Activated T-cell treated with anti-CD3 and anti-CD28 coated beads, Interleukin-2, amount 50 U/mL, for 4 hours (primary cell): Measurements from ENCODE around the gene ULBP2. TPM values are rescaled to one million over a fixed set of nuclear protein-coding genes. Genes with fewer than 3 reads are reported as not detected.

Experiments used
- ATAC-seq, 2 donors: fragments of 200-7000 bp; cut with Tn5 transposase; one replicate each; pipeline ENCODE4 v1.10.0; 2021
- DNase-seq: peaks from one replicate; pipeline ENCODE4 v3.0.0-alpha.2; 2020
- H3K27me3 Mint-ChIP-seq: one replicate; pipeline ENCODE4 v1.8.0; 2021; ENCODE audit warnings: low read depth, mixed read lengths
- H3K36me3 Mint-ChIP-seq: one replicate; pipeline ENCODE4 v1.8.0; 2022; ENCODE audit warnings: mixed read lengths; ENCODE audit not compliant: insufficient read depth
- H3K4me1 Mint-ChIP-seq: one replicate; pipeline ENCODE4 v1.8.0; 2021; ENCODE audit warnings: low read depth, mixed read lengths
- H3K4me3 Mint-ChIP-seq: one replicate; pipeline ENCODE4 v1.8.0; 2021; ENCODE audit warnings: mild to moderate bottlenecking, moderate library complexity, mixed read lengths
- H3K9me3 Mint-ChIP-seq: one replicate; pipeline ENCODE4 v1.8.0; 2021; ENCODE audit warnings: mixed read lengths
- total RNA-seq, 3 donors: library from RNA; stranded (reverse); gene quantifications; one replicate each; pipeline ENCODE4 v1.2.1, GENCODE V29; 2021

Gene ULBP2
- under 1 TPM; 0.43 to 0.87 (median 0.51) TPM for total RNA-seq

DNA sequence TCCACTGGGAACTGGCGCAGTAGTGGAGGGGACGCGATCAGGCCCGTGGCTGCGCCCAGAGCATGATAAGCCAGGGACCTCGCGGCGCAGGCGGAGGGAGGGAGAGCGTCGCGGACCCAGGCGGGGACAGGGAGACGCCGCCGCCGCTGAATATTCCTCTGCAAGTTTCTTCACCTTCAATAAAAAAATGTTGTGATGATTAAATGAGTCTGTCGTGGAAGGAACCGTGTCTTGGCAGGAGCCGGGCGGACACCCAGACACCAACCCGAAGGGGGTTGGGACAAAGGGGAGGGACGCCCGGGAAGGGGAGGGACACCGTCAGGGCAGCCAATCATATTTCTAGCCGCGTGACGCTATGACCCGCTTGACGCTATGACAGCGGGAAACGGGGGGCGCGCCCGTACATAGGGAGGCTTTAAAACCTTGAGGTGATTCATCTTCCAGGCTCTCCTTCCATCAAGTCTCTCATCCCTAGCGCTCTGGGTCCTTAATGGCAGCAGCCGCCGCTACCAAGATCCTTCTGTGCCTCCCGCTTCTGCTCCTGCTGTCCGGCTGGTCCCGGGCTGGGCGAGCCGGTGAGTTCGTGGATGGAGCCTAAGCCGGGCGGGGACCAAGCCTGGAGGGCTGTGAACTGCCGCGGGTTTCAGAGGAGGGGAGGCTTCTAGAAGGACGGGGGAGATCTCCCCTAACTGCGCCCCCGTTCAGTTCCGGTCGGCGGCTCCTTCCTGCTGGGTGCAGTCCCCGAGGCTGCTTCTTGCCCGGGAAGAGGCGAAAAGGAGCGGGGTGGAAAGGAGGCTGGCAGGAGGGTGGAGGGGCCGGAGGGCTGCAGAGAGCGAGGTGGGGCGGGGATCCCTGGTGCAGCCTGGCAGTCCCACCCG, at the start of gene ULBP2:
Gene ULBP2 (plus strand): TSS at position 432 of the 878 bp plus-strand sequence. CDS start 59 bp downstream, at position 491.
- Mint-ChIP-seq H3K4me1 (peaks cover 27% of the 10 kb centered on the region), H3K9me3 (no peaks in the 10 kb centered on the region), H3K27me3 (peaks cover 45% of the 10 kb centered on the region), H3K4me3 (peak within 1 kb of the TSS; percentile 87), H3K36me3 (peaks cover 2% of the 10 kb centered on the region)
- DNase-seq: peak; percentile 92
- ATAC-seq: peak; percentile 91

DNA sequence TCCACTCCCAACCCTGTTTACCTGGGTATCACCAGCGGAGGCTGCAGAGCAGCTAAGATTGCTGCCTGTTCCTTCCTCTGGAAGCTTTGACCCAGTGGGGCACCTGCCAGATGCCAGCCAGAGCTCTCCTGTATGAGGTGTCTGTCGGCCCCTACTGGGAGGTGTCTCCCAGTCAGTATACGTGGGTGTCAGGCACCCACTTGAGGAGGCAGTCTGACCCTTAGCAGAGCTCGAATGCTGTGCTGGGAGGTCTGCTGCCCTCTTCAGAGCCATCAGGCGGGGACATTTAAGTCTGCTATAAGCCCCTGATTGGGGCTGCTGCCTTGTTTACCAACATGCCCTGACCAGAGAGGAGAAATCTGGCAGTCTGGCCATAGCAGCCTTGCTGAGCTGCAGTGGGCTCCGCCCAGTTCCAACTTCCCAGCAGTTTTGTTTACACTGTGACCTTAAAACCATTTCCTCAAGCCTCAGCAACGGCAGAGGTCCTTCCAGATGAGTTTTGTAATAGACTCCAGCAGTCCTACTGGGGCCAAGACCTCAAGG, 46.7 kb upstream of the ULBP2 start:
- Mint-ChIP-seq H3K4me3 (no peak overlapping the region), H3K9me3 (no peaks in the 10 kb centered on the region), H3K36me3 (no peaks in the 10 kb centered on the region), H3K27me3 (peaks cover 5% of the 10 kb centered on the region), H3K4me1 (peaks cover 15% of the 10 kb centered on the region)
- DNase-seq: no peak
- no peak for ATAC-seq

DNA sequence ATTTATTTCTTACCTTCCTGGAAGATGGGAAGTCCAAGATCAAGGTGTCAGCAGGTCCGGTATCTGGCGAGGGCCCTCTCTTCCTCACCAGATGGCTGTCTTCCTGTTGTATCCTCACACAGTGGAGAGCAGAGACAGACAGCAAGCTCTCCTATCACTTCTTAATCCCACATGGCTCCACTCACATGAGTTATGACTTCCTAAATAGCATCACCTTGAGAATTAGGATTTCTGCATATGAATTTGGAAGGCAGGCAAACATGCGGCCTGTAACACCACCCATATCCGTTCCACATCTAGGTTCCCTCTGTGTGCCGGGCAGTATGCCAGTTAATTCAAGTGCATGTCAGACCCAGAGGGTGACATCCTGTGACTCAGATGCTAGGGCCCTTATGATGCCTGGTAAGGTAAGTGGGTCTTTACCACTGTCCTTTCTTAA, 46.0 kb upstream of the ULBP2 start:
- ATAC-seq (peak; percentile 78 to 88), DNase-seq (no peak)
- H3K4me1 Mint-ChIP-seq: peaks cover 15% of the 10 kb centered on the region
- peaks cover 5% of the 10 kb centered on the region for H3K27me3 Mint-ChIP-seq
- H3K36me3 Mint-ChIP-seq: no peaks in the 10 kb centered on the region
- no peaks in the 10 kb centered on the region for H3K9me3 Mint-ChIP-seq
- no peak overlapping the region for H3K4me3 Mint-ChIP-seq

DNA sequence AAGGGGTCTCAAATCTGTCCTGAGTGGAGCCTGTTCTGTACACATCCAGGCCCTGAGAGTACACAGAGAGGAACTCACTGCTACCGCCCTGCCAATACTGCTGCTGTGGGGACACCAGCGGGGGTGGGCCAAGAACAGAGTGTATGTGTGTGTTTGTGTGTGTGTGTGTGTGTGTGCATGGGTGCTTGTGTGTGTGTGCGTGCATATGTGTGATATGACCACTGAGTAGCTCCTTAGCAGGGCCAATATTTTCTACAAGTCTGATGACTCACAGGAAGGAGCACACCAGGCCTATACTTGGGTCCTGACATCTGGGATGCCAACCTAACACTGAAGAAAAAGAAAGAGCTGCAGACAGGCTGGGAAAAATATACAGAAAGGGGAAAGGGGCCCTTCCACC, 45.3 kb upstream of the ULBP2 start:
- DNase-seq (no peak), ATAC-seq (peak in 1 of 2 donors; percentile 25)
- Mint-ChIP-seq H3K9me3 (no peaks in the 10 kb centered on the region), H3K36me3 (no peaks in the 10 kb centered on the region), H3K27me3 (peaks cover 5% of the 10 kb centered on the region), H3K4me1 (peaks cover 15% of the 10 kb centered on the region), H3K4me3 (no peak overlapping the region)

DNA sequence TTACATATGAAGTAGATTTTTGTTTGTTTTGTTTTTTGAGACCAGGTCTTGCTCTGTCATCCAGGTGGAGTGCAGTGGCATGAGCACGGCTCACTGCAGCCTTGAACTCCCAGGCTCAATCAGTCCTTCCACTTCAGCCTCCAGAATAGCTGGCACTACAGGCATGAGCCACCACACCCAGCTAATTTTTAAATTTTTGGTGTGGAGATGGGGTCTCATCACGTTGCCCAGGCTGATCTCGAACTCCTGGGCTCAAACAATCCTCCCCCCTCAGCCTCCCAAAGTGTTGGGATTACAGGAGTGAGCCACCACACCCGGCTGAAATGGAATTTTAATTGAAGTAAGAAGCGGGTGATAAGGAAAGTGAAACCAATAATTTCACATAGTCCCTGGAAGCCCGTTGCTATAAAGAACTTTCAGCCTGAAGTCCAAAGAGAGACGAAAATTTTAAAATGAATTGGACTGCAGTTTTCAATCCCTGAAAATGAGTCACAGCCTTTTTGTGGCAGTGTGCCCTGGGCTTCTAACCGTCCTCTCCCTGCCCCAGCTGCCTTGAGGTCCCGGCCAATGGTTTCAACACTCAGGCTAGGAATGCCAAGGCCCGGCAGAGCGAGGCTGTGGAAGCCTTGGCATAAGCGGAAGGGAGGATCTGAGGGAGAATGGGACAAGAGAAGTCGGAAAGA, 44.7 kb upstream of the ULBP2 start:
- ATAC-seq: no peak
- Mint-ChIP-seq H3K4me1 (peaks cover 15% of the 10 kb centered on the region), H3K4me3 (no peak overlapping the region)

DNA sequence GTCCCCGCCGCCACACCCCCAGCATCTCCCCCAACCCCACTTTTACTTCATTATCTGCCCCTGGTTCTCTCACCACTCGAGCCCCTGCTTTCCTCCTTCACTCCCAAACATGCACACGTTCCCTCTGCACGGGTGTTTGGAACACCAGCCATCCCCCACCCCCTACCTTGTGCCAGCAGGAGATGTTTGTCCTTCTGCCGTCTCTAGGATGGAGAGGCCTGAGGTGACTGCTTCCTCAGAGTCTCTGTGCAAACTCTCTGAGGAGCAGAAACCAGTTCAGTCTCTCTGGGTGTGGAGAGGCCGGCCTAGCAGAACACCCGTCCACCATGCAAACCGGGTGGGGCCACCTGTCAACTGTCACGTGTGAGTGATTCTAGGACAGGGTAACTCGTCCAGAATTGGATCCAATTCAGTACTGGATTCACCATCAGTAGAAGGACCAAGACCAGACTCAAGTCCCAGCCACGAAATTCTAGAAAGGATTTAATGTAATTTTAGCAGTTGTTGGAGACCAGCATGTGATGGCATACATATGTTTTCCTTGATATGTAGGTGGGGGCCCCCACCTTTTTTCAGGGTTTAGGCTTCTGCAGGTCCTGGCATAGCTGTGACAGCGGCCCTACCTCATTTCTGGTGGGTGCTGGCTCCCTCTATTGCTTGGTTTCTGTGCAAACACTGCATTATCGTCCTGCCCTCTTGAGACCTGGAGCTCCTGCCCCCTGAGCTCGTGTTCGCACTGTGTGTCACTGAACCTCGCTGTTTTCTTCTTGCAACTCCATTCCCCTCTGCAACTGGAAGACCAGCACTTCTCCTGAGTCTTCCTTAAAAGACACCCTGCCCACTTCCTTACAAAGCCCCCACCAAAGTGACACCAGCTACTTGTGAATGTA, 43.7 kb upstream of the ULBP2 start, which contains the start of gene RAET1E:
Gene RAET1E (minus strand): TSS at position 259 of the 890 bp plus-strand sequence. CDS start 7,212 bp downstream, outside the sequence.
- peaks cover 11% of the 10 kb centered on the region for H3K27me3 Mint-ChIP-seq
- H3K4me3 Mint-ChIP-seq: peak within 1 kb of the TSS; percentile 51
- no peak for ATAC-seq
- no peaks in the 10 kb centered on the region for H3K9me3 Mint-ChIP-seq
- H3K4me1 Mint-ChIP-seq: peaks cover 15% of the 10 kb centered on the region
- no peaks in the 10 kb centered on the region for H3K36me3 Mint-ChIP-seq
- no peak for DNase-seq

More for the DNA sequence above, 44.7 kb upstream of the ULBP2 start:
- Mint-ChIP-seq H3K9me3 (no peaks in the 10 kb centered on the region), H3K27me3 (peaks cover 5% of the 10 kb centered on the region), H3K36me3 (no peaks in the 10 kb centered on the region)
- DNase-seq: no peak

- H3K36me3 Mint-ChIP-seq: no peaks in the 10 kb centered on the region
- H3K4me1 Mint-ChIP-seq: peaks cover 15% of the 10 kb centered on the region
- peaks cover 11% of the 10 kb centered on the region for H3K27me3 Mint-ChIP-seq
- no peaks in the 10 kb centered on the region for H3K9me3 Mint-ChIP-seq
- ATAC-seq (no peak), DNase-seq (no peak)
- H3K4me3 Mint-ChIP-seq: no peak overlapping the region
These were observed 42.8 kb upstream of the ULBP2 start for GRCh38 chr6:149898966-149899365.

DNA sequence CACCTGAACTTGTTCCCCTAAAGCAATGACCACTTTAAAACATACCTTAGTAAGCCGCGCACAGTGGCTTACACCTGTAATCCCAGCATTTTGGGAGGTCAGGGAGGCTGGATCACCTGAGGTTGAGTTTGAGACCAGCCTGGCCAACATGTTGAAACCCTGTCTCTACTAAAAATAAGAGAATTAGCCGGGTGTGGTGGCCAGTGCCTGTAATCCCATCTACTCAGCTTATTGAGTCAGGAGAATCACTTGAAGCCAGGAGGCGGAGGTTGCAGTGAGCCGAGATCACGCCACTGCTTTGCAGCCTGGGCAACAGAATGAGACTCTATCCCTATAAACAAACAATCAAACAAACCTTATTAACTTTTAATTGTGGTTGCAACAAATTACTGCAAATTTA, 42.3 kb upstream of the ULBP2 start:
- H3K36me3 Mint-ChIP-seq: no peaks in the 10 kb centered on the region
- ATAC-seq (no peak), DNase-seq (no peak)
- no peaks in the 10 kb centered on the region for H3K9me3 Mint-ChIP-seq
- peaks cover 15% of the 10 kb centered on the region for H3K4me1 Mint-ChIP-seq
- H3K4me3 Mint-ChIP-seq: no peak overlapping the region
- H3K27me3 Mint-ChIP-seq: peaks cover 9% of the 10 kb centered on the region

DNA sequence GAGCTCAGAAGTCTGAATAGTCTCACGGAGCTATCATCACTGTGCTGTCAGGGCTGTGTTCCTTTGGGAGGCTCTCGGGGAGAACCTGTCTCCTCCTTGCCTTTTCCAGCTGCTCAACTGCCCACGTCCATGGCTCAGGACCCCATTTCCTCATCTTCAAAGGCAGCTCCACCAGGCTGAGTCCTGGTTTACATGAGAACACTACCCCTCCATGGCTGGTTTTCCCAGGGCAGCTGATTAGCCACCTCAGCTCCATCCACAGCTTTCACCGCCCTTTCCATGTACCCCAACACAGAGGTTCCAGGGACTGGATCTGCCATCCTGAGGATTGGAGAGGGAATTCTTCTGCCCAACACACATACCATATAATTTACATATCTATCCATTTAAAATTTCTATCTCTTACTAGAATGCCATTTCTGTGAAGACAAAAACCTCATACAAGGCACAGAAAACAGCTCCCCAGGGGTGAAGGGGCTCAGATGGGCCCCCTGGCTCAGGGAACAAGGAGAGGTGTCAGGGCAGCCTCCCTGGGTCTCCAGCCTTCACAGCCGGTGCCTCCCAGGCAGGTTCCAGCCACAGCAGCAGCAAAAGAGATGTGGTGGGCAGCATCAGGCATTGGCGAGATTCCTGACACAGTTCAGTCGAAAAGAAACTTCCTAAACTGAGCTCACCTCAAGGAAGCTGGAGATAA, 41.7 kb upstream of the ULBP2 start:
- DNase-seq (no peak), ATAC-seq (no peak)
- Mint-ChIP-seq H3K4me1 (peaks cover 15% of the 10 kb centered on the region), H3K27me3 (peaks cover 10% of the 10 kb centered on the region), H3K4me3 (no peak overlapping the region), H3K9me3 (no peaks in the 10 kb centered on the region), H3K36me3 (no peaks in the 10 kb centered on the region)

- DNase-seq: no peak
- Mint-ChIP-seq H3K4me3 (no peak overlapping the region), H3K27me3 (peaks cover 10% of the 10 kb centered on the region), H3K4me1 (peaks cover 12% of the 10 kb centered on the region), H3K36me3 (no peaks in the 10 kb centered on the region), H3K9me3 (no peaks in the 10 kb centered on the region)
- ATAC-seq: no peak
These were observed 41.0 kb upstream of the ULBP2 start for GRCh38 chr6:149900620-149901443.

DNA sequence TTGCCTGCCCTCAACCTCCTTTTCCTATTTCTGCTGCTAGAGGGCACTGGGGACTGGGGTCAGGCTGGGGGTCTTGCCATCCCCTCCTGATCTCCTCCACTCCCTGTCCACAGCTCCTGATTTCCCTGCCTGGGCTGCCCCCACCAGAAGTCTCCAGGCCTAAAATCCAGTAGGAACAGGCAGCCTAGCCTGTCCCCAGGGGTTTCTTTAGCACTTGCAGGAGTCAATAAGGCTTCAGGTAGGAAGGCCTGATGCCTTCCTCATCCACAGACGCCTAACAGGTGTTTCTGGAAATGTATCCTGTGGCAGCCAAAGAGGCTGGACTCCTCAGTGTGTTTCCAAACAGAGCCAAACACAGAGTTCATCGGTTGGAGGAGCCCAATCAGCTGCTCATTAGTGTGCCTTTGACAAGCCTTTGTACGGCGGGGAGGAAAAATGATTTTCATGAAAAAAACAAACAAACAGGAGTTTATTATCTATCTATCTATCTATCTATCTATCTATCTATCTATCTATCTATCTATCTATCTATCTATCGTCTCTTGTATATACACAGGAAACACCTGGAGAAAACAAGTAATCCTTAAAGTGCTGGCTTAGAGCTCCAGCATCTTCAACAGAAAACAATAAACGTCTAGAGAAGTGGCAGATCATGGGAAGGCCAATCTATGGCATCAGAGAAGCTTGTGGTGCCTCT, 40.2 kb upstream of the ULBP2 start:
- Mint-ChIP-seq H3K4me3 (no peak overlapping the region), H3K36me3 (no peaks in the 10 kb centered on the region), H3K4me1 (peaks cover 5% of the 10 kb centered on the region), H3K27me3 (peaks cover 10% of the 10 kb centered on the region), H3K9me3 (no peaks in the 10 kb centered on the region)
- ATAC-seq (no peak), DNase-seq (no peak)

- DNase-seq (no peak), ATAC-seq (no peak)
- peaks cover 6% of the 10 kb centered on the region for H3K9me3 Mint-ChIP-seq
- H3K36me3 Mint-ChIP-seq: no peaks in the 10 kb centered on the region
- no peak overlapping the region for H3K4me3 Mint-ChIP-seq
- peaks cover 10% of the 10 kb centered on the region for H3K27me3 Mint-ChIP-seq
- no peaks in the 10 kb centered on the region for H3K4me1 Mint-ChIP-seq
These were observed 37.7 kb upstream of the ULBP2 start for GRCh38 chr6:149903938-149904611.
